Tibial nerve (tissue), 4 donors: Measurements from ENCODE around the gene LTF. TPM values are rescaled to one million over a fixed set of nuclear protein-coding genes. Genes with fewer than 3 reads are reported as not detected.

ENCODE experiments used
- DNase-seq, 2 donors: peaks; one replicate each; pipeline ENCODE4 v3.0.0-alpha.2; 2019; ENCODE audit warnings: low spot score in 2 of 2
- H3K27ac ChIP-seq, 4 donors: fragments of 200-600 bp; sonication (generic) in 3 of 4; one replicate each; pipeline ENCODE4 v1.5.1; 2017 to 2019; ENCODE audit warnings: mild to moderate bottlenecking in 1 of 4
- H3K27me3 ChIP-seq, 2 donors: fragments of 200-600 bp; sonication (generic) in 1 of 2; one replicate each; pipeline versions ENCODE4 v1.5.1 to v1.6.0; 2017 to 2019
- H3K36me3 ChIP-seq, 3 donors: fragments of 200-600 bp; sonication (generic); one replicate each; pipeline ENCODE4 v1.5.1; 2018 to 2019
- H3K4me1 ChIP-seq, 4 donors: fragments of 200-600 bp; sonication (generic) in 3 of 4; one replicate each; pipeline ENCODE4 v1.5.1; 2017 to 2019
- H3K4me3 ChIP-seq, 4 donors: fragments of 200-600 bp; sonication (generic) in 3 of 4; one replicate each; pipeline ENCODE4 v1.5.1; 2017 to 2019; ENCODE audit warnings: mild to moderate bottlenecking in 1 of 4, moderate library complexity in 1 of 4
- H3K9me3 ChIP-seq, 4 donors: fragments of 200-600 bp; sonication (generic) in 3 of 4; one replicate each; pipeline ENCODE4 v1.5.1; 2017 to 2019
- CTCF ChIP-seq, 5 experiments: fragments of 200-600 bp in 3 of 5; fragments of 450-650 bp in 2 of 5; sonication (generic) in 3 of 5; IDR thresholded peaks; one replicate each; pipeline ENCODE4 v1.5.1; 2016 to 2019; ENCODE audit warnings: antibody characterized with exemption in 5 of 5, mild to moderate bottlenecking in 3 of 5, moderate library complexity in 2 of 5
- EP300 ChIP-seq, 2 donors: sonication (generic); formaldehyde crosslinking; IDR thresholded peaks; one replicate each; pipeline ENCODE4 v1.6.1; 2017; ENCODE audit warnings: antibody characterized with exemption in 2 of 2, mild to moderate bottlenecking in 1 of 2
- POLR2A ChIP-seq, 2 donors: fragments of 450-650 bp; IDR thresholded peaks; one replicate each; pipeline ENCODE4 v1.6.1; 2017; ENCODE audit warnings: antibody characterized with exemption in 2 of 2, mild to moderate bottlenecking in 2 of 2, moderate library complexity in 2 of 2
- WGBS, 2 donors: methylation state at CpG; one replicate each; pipeline ENCODE4 v1.1.5; 2018; 5-methylcytosine and 5-hydroxymethylcytosine counted together
- total RNA-seq, 4 donors: library from RNA; depleted of rRNA; stranded (reverse); fragments of >200 nt; gene quantifications; one replicate each; pipeline ENCODE4 v1.1.0, GENCODE V29; 2016

LTF gene
- total RNA-seq, 4 donors from 2014 or later, result 0.30 to 1.2 (median 0.42) TPM; not detected in 1

- Histone ChIP-seq H3K27ac (no peak overlapping the region), H3K9me3 (no peaks in the 10 kb centered on the region), H3K27me3 (no peaks in the 10 kb centered on the region), H3K4me1 (peaks cover 0 to 5% (median 2%) of the 10 kb centered on the region in 4 donors), H3K4me3 (no peak overlapping the region), H3K36me3 (no peaks in the 10 kb centered on the region)
- TF ChIP-seq POLR2A (IDR thresholded peaks at IDR 0.05) (no peak), CTCF (IDR thresholded peaks at IDR 0.05) (no peak), EP300 (IDR thresholded peaks at IDR 0.05) (no peak)
- no peak for DNase-seq
- 50 to 63% methylated on average over 4 of the region's 4 CpGs for WGBS, 2 donors
These were observed 78.5 kb downstream of the LTF start for GRCh38 chr3:46386205-46386604.

Other genes with a start within 250 kb of the LTF start
- not detected for gene CCR3, start 222.4 kb downstream of the LTF start, total RNA-seq
- 1 to 10 TPM; 1.7 to 4.8 (median 2.9) TPM for gene CCR2, start 110.8 kb downstream of the LTF start, total RNA-seq
- 1 to 10 TPM in 1 of 4 donors, under 1 TPM in 3; 0.22 to 1.2 (median 0.87) TPM for gene CCR5, start 94.0 kb downstream of the LTF start, total RNA-seq
- 1 to 10 TPM; 1.3 to 2.7 (median 1.9) TPM for gene CCRL2, start 57.6 kb downstream of the LTF start, total RNA-seq
- gene RTP3, start 33.1 kb upstream of the LTF start, total RNA-seq, result not detected
- 1 to 10 TPM in 1 of 4 donors, under 1 TPM in 2, not detected in 1; 0.59 to 1.5 (median 0.60) TPM for gene LRRC2, start 101.4 kb upstream of the LTF start, total RNA-seq
- under 1 TPM in 1 of 4 donors, not detected in 3; 0.22 TPM for gene FAM240A, start 147.6 kb upstream of the LTF start, total RNA-seq
- gene ALS2CL, start 228.8 kb upstream of the LTF start, total RNA-seq, result 10 to 100 TPM; 13.0 to 20.1 (median 16.4) TPM
- gene TMIE, start 236.5 kb upstream of the LTF start, total RNA-seq, result under 1 TPM in 1 of 4 donors, not detected in 3; 0.21 TPM